Measurements from ENCODE around the gene NPIPA8.
"Not testable (repeated sequence)": the region's sequence is repeated elsewhere in the genome, so short reads cannot be mapped to it uniquely, and the experiment has no call there.

Gene NPIPA8

DNA sequence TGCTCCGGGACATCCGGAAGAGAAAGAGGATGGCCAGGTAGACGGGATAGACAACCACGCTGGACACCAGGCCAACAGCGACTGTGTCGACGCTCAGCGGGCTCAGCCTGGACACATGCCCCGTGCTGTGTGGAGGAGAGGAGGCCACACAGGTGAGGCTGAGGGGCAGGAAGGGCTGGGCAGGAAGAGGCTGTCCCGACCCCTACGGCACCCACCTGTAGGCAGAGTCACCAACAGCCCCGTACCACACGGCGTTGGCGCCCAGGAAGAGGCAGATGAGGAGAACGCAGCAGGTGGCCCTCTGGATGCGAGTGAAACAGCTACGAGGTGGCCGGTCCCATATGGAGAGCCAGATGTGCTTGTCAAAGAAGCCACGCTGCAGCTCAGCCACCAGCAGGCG lies at the start of gene NPIPA8:
Gene NPIPA8, minus strand, starts transcription at position 101 of the 400 bp plus-strand sequence. CDS start 4,074 bp downstream, outside the sequence.
- not testable (repeated sequence) for H3K9ac ChIP-seq (ENCODE audit: low read length in 2 of 2)

DNA sequence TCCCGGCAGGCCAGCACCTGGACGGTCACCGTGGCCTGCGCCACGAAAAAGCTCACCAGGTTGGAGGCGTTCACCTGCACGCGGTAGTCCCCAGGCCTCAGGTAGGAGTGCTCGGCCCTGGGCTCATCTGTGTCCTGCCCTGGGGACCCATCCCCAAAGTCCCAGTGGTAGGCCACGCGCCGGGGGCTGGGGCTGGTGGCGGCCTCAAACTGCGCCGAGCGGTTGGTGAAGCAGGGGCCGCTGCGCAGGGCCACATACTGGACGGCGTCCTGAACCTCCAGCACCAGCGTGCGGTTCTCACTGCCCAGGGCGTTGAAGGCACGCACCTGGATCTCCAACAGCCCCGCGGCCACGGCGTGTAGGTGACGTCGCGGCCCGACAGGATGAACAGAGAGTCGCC lies 48.7 kb upstream of the NPIPA8 start:
- not testable (repeated sequence) for H3K27ac ChIP-seq (ENCODE audit: low read length); H3K4me3 ChIP-seq (ENCODE audit: low read length in 2 of 2); H3K27me3 ChIP-seq (ENCODE audit: control insufficient read depth in 1 of 2, insufficient read depth in 2 of 2, low read length in 2 of 2); H3K9me3 ChIP-seq (ENCODE audit: control insufficient read depth in 2 of 2, low read length in 2 of 2); H3K36me3 ChIP-seq (ENCODE audit: control insufficient read depth in 2 of 2, insufficient read depth in 2 of 2, low read length in 2 of 2); H3K4me1 ChIP-seq (ENCODE audit: control insufficient read depth, insufficient read depth, low read length); H3K9ac ChIP-seq (ENCODE audit: low read length in 2 of 2)

More for the DNA sequence above, at the start of gene NPIPA8:
- H3K4me1 ChIP-seq (ENCODE audit: control insufficient read depth, insufficient read depth, low read length); H3K9me3 ChIP-seq (ENCODE audit: control insufficient read depth in 2 of 2, low read length in 2 of 2); H3K4me3 ChIP-seq (ENCODE audit: low read length in 2 of 2); H3K36me3 ChIP-seq (ENCODE audit: control insufficient read depth in 2 of 2, insufficient read depth in 2 of 2, low read length in 2 of 2); H3K27ac ChIP-seq (ENCODE audit: low read length); H3K27me3 ChIP-seq (ENCODE audit: control insufficient read depth in 1 of 2, insufficient read depth in 2 of 2, low read length in 2 of 2): not testable (repeated sequence)

- H3K4me1 ChIP-seq (ENCODE audit: control insufficient read depth, insufficient read depth, low read length); H3K27ac ChIP-seq (ENCODE audit: low read length); H3K9me3 ChIP-seq (ENCODE audit: control insufficient read depth in 2 of 2, low read length in 2 of 2): not testable (repeated sequence)
Observed at GRCh38 chr16:18384869-18385268, 48.3 kb upstream of the NPIPA8 start.

DNA sequence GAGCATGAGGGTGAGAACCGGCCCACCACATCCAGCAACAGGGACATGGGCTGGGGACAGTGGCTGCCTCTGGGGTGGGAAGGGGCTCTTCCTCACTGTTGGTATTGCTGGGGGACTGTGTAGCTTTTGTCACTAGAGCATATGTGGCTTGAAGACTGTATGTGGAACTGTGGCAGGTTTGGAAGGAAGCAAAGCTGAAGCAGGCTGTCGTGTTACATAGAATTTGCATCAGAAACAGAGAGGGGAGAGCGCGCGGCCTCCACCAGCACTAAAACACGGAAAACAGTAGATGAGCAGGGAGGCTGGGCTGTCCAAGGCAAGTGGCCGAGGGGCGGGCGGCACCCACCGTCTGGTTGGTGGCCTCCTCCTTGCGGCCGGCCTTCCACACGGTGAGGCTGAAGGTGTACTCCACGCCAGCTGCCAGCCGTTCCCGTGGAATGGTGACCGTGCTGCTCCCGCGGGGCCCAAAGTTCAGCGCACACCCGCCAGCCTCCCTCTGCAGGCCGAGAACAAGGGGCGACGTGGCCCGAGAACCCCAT lies 47.6 kb upstream of the NPIPA8 start:
- not testable (repeated sequence) for H3K4me1 ChIP-seq (ENCODE audit: control insufficient read depth, insufficient read depth, low read length); H3K4me3 ChIP-seq (ENCODE audit: low read length in 2 of 2); H3K36me3 ChIP-seq (ENCODE audit: control insufficient read depth in 2 of 2, insufficient read depth in 2 of 2, low read length in 2 of 2); H3K9ac ChIP-seq (ENCODE audit: low read length in 2 of 2); H3K9me3 ChIP-seq (ENCODE audit: control insufficient read depth in 2 of 2, low read length in 2 of 2); H3K27me3 ChIP-seq (ENCODE audit: control insufficient read depth in 1 of 2, insufficient read depth in 2 of 2, low read length in 2 of 2); H3K27ac ChIP-seq (ENCODE audit: low read length)

More at GRCh38 chr16:18384869-18385268, 48.3 kb upstream of the NPIPA8 start:
- H3K36me3 ChIP-seq (ENCODE audit: control insufficient read depth in 2 of 2, insufficient read depth in 2 of 2, low read length in 2 of 2); H3K4me3 ChIP-seq (ENCODE audit: low read length in 2 of 2); H3K9ac ChIP-seq (ENCODE audit: low read length in 2 of 2); H3K27me3 ChIP-seq (ENCODE audit: control insufficient read depth in 1 of 2, insufficient read depth in 2 of 2, low read length in 2 of 2): not testable (repeated sequence)

- H3K9me3 ChIP-seq (ENCODE audit: control insufficient read depth in 2 of 2, low read length in 2 of 2); H3K9ac ChIP-seq (ENCODE audit: low read length in 2 of 2); H3K4me1 ChIP-seq (ENCODE audit: control insufficient read depth, insufficient read depth, low read length); H3K27ac ChIP-seq (ENCODE audit: low read length); H3K27me3 ChIP-seq (ENCODE audit: control insufficient read depth in 1 of 2, insufficient read depth in 2 of 2, low read length in 2 of 2); H3K4me3 ChIP-seq (ENCODE audit: low read length in 2 of 2); H3K36me3 ChIP-seq (ENCODE audit: control insufficient read depth in 2 of 2, insufficient read depth in 2 of 2, low read length in 2 of 2): not testable (repeated sequence)
Observed at GRCh38 chr16:18382696-18383095, 46.2 kb upstream of the NPIPA8 start.

DNA sequence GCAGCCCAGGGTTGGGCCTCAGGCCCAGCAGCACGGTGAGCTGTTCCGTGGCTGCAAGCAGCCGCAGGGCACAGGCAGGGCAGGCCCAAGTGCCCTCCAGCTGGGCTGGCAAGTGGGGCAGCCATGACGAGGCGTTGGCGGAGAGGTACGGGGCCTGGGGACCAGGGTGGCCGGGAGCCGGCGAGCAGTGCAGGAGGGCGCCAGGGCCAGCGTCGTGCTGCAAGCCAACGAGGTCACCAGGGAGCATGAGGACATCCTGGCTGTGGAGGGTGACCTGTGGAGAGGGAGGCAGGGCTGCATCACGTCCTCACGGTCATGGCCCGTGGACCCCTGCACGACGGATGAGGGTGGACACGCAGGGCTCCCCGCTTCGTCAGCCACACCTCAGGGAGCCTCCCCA lies 11.2 kb upstream of the NPIPA8 start:
- H3K9ac ChIP-seq (ENCODE audit: low read length in 2 of 2); H3K4me3 ChIP-seq (ENCODE audit: low read length in 2 of 2); H3K27me3 ChIP-seq (ENCODE audit: control insufficient read depth in 1 of 2, insufficient read depth in 2 of 2, low read length in 2 of 2); H3K27ac ChIP-seq (ENCODE audit: low read length); H3K4me1 ChIP-seq (ENCODE audit: control insufficient read depth, insufficient read depth, low read length); H3K36me3 ChIP-seq (ENCODE audit: control insufficient read depth in 2 of 2, insufficient read depth in 2 of 2, low read length in 2 of 2); H3K9me3 ChIP-seq (ENCODE audit: control insufficient read depth in 2 of 2, low read length in 2 of 2): not testable (repeated sequence)

- not testable (repeated sequence) for H3K4me1 ChIP-seq (ENCODE audit: control insufficient read depth, insufficient read depth, low read length); H3K27me3 ChIP-seq (ENCODE audit: control insufficient read depth in 1 of 2, insufficient read depth in 2 of 2, low read length in 2 of 2); H3K36me3 ChIP-seq (ENCODE audit: control insufficient read depth in 2 of 2, insufficient read depth in 2 of 2, low read length in 2 of 2); H3K27ac ChIP-seq (ENCODE audit: low read length); H3K9me3 ChIP-seq (ENCODE audit: control insufficient read depth in 2 of 2, low read length in 2 of 2); H3K9ac ChIP-seq (ENCODE audit: low read length in 2 of 2); H3K4me3 ChIP-seq (ENCODE audit: low read length in 2 of 2)
Observed at GRCh38 chr16:18346993-18347392, 10.5 kb upstream of the NPIPA8 start.

DNA sequence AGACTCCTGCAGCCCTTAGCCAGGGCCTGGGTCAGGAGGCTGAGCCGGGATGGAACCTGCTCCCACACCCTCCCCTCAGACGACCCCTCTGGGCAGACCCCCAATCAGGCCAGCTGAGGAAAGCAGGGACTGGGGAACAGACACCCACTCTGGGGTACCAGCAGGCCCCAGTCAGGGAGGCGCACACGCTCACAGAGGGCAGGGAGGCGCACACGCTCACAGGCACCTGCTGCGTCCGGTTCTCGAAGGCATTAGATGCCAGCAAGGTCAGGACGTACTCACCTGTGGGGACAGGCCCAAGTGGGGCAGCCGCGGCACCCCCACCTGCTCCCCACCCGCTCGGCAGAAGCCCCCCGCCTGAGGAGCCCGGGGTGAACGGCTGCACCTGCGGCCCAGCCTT lies 8.1 kb upstream of the NPIPA8 start:
- H3K4me1 ChIP-seq (ENCODE audit: control insufficient read depth, insufficient read depth, low read length); H3K9ac ChIP-seq (ENCODE audit: low read length in 2 of 2); H3K27ac ChIP-seq (ENCODE audit: low read length); H3K36me3 ChIP-seq (ENCODE audit: control insufficient read depth in 2 of 2, insufficient read depth in 2 of 2, low read length in 2 of 2); H3K27me3 ChIP-seq (ENCODE audit: control insufficient read depth in 1 of 2, insufficient read depth in 2 of 2, low read length in 2 of 2); H3K9me3 ChIP-seq (ENCODE audit: control insufficient read depth in 2 of 2, low read length in 2 of 2); H3K4me3 ChIP-seq (ENCODE audit: low read length in 2 of 2): not testable (repeated sequence)

- not testable (repeated sequence) for H3K27ac ChIP-seq (ENCODE audit: low read length); H3K9ac ChIP-seq (ENCODE audit: low read length in 2 of 2); H3K4me1 ChIP-seq (ENCODE audit: control insufficient read depth, insufficient read depth, low read length); H3K4me3 ChIP-seq (ENCODE audit: low read length in 2 of 2); H3K36me3 ChIP-seq (ENCODE audit: control insufficient read depth in 2 of 2, insufficient read depth in 2 of 2, low read length in 2 of 2); H3K27me3 ChIP-seq (ENCODE audit: control insufficient read depth in 1 of 2, insufficient read depth in 2 of 2, low read length in 2 of 2); H3K9me3 ChIP-seq (ENCODE audit: control insufficient read depth in 2 of 2, low read length in 2 of 2)
Observed at GRCh38 chr16:18341986-18342385, 5.5 kb upstream of the NPIPA8 start.

- not testable (repeated sequence) for H3K36me3 ChIP-seq (ENCODE audit: control insufficient read depth in 2 of 2, insufficient read depth in 2 of 2, low read length in 2 of 2); H3K27ac ChIP-seq (ENCODE audit: low read length); H3K4me3 ChIP-seq (ENCODE audit: low read length in 2 of 2); H3K9me3 ChIP-seq (ENCODE audit: control insufficient read depth in 2 of 2, low read length in 2 of 2); H3K27me3 ChIP-seq (ENCODE audit: control insufficient read depth in 1 of 2, insufficient read depth in 2 of 2, low read length in 2 of 2); H3K9ac ChIP-seq (ENCODE audit: low read length in 2 of 2); H3K4me1 ChIP-seq (ENCODE audit: control insufficient read depth, insufficient read depth, low read length)
Observed at GRCh38 chr16:18341417-18341960, 5.0 kb upstream of the NPIPA8 start.

DNA sequence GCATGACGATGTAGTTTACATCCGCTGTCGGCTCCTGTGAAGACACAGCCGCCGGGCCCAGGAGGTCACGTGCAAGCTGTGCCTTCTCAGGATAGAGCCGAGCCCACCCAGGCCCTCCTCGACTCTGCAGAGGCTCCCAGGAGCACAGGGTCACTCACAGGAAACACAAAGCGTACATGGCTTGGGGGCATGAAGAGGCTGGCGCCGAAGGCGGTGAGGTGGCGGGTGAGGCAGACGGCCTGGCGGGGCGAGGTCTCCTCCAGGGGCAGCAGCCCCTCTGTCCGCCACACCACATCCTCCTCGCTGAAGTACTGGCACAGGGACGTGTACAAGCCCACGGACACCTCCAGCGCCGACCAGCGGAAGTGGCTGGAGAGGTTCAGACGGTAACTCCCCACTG lies 2.7 kb upstream of the NPIPA8 start:
- not testable (repeated sequence) for H3K36me3 ChIP-seq (ENCODE audit: control insufficient read depth in 2 of 2, insufficient read depth in 2 of 2, low read length in 2 of 2)

More for the DNA sequence above, 2.7 kb upstream of the NPIPA8 start:
- not testable (repeated sequence) for H3K27me3 ChIP-seq (ENCODE audit: control insufficient read depth in 1 of 2, insufficient read depth in 2 of 2, low read length in 2 of 2); H3K4me3 ChIP-seq (ENCODE audit: low read length in 2 of 2); H3K9ac ChIP-seq (ENCODE audit: low read length in 2 of 2); H3K9me3 ChIP-seq (ENCODE audit: control insufficient read depth in 2 of 2, low read length in 2 of 2); H3K27ac ChIP-seq (ENCODE audit: low read length); H3K4me1 ChIP-seq (ENCODE audit: control insufficient read depth, insufficient read depth, low read length)

Data from stomach smooth muscle (tissue), 2 donors.